Measurements from ENCODE around the gene DYNLRB2.

The DYNLRB2 gene

GRCh38 chr16:80554033-80554432 is 13.2 kb downstream of the DYNLRB2 start:
- H3K9me3 ChIP-seq (ENCODE audit: control insufficient read depth, insufficient read depth, low read length): no peaks in the 10 kb centered on the region
- H3K27me3 ChIP-seq (ENCODE audit: control insufficient read depth, insufficient read depth, low read length): no peaks in the 10 kb centered on the region

GRCh38 chr16:80556481-80556880 is 15.7 kb downstream of the DYNLRB2 start:
- Histone ChIP-seq H3K9ac (ENCODE audit: low read depth, low read length) (no peak overlapping the region), H3K4me3 (ENCODE audit: low read depth, low read length) (no peak overlapping the region), H3K27me3 (ENCODE audit: control insufficient read depth, insufficient read depth, low read length) (no peaks in the 10 kb centered on the region), H3K4me1 (ENCODE audit: control insufficient read depth, insufficient read depth, low read length) (no peaks in the 10 kb centered on the region), H3K36me3 (ENCODE audit: control insufficient read depth, insufficient read depth, low read length) (no peaks in the 10 kb centered on the region), H3K9me3 (ENCODE audit: control insufficient read depth, insufficient read depth, low read length) (no peaks in the 10 kb centered on the region)

More at GRCh38 chr16:80554033-80554432, 13.2 kb downstream of the DYNLRB2 start:
- Histone ChIP-seq H3K9ac (ENCODE audit: low read depth, low read length) (no peak overlapping the region), H3K4me3 (ENCODE audit: low read depth, low read length) (no peak overlapping the region), H3K36me3 (ENCODE audit: control insufficient read depth, insufficient read depth, low read length) (no peaks in the 10 kb centered on the region), H3K4me1 (ENCODE audit: control insufficient read depth, insufficient read depth, low read length) (no peaks in the 10 kb centered on the region)

GRCh38 chr16:80557037-80557436 is 16.2 kb downstream of the DYNLRB2 start:
- no peaks in the 10 kb centered on the region for H3K9me3 ChIP-seq (ENCODE audit: control insufficient read depth, insufficient read depth, low read length)
- H3K36me3 ChIP-seq (ENCODE audit: control insufficient read depth, insufficient read depth, low read length): no peaks in the 10 kb centered on the region
- H3K4me1 ChIP-seq (ENCODE audit: control insufficient read depth, insufficient read depth, low read length): no peaks in the 10 kb centered on the region
- H3K27me3 ChIP-seq (ENCODE audit: control insufficient read depth, insufficient read depth, low read length): no peaks in the 10 kb centered on the region
- no peak overlapping the region for H3K4me3 ChIP-seq (ENCODE audit: low read depth, low read length)
- H3K9ac ChIP-seq (ENCODE audit: low read depth, low read length): no peak overlapping the region

GRCh38 chr16:80559369-80559768 is 18.6 kb downstream of the DYNLRB2 start:
- Histone ChIP-seq H3K27me3 (ENCODE audit: control insufficient read depth, insufficient read depth, low read length) (no peaks in the 10 kb centered on the region), H3K9me3 (ENCODE audit: control insufficient read depth, insufficient read depth, low read length) (no peaks in the 10 kb centered on the region), H3K36me3 (ENCODE audit: control insufficient read depth, insufficient read depth, low read length) (no peaks in the 10 kb centered on the region), H3K9ac (ENCODE audit: low read depth, low read length) (no peak overlapping the region), H3K4me1 (ENCODE audit: control insufficient read depth, insufficient read depth, low read length) (no peaks in the 10 kb centered on the region), H3K4me3 (ENCODE audit: low read depth, low read length) (no peak overlapping the region)

- no peak overlapping the region for H3K4me3 ChIP-seq (ENCODE audit: low read depth, low read length)
- no peaks in the 10 kb centered on the region for H3K36me3 ChIP-seq (ENCODE audit: control insufficient read depth, insufficient read depth, low read length)
- no peak overlapping the region for H3K9ac ChIP-seq (ENCODE audit: low read depth, low read length)
- no peaks in the 10 kb centered on the region for H3K4me1 ChIP-seq (ENCODE audit: control insufficient read depth, insufficient read depth, low read length)
- no peaks in the 10 kb centered on the region for H3K9me3 ChIP-seq (ENCODE audit: control insufficient read depth, insufficient read depth, low read length)
- H3K27me3 ChIP-seq (ENCODE audit: control insufficient read depth, insufficient read depth, low read length): no peaks in the 10 kb centered on the region
Measured at GRCh38 chr16:80563066-80563465, 22.3 kb downstream of the DYNLRB2 start.

- Histone ChIP-seq H3K4me1 (ENCODE audit: control insufficient read depth, insufficient read depth, low read length) (no peaks in the 10 kb centered on the region), H3K9me3 (ENCODE audit: control insufficient read depth, insufficient read depth, low read length) (no peaks in the 10 kb centered on the region), H3K36me3 (ENCODE audit: control insufficient read depth, insufficient read depth, low read length) (no peaks in the 10 kb centered on the region), H3K9ac (ENCODE audit: low read depth, low read length) (no peak overlapping the region), H3K27me3 (ENCODE audit: control insufficient read depth, insufficient read depth, low read length) (no peaks in the 10 kb centered on the region), H3K4me3 (ENCODE audit: low read depth, low read length) (no peak overlapping the region)
Measured at GRCh38 chr16:80564394-80564793, 23.6 kb downstream of the DYNLRB2 start.

- H3K4me1 ChIP-seq (ENCODE audit: control insufficient read depth, insufficient read depth, low read length): no peaks in the 10 kb centered on the region
Measured at GRCh38 chr16:80569440-80570105, 28.8 kb downstream of the DYNLRB2 start.

GRCh38 chr16:80570106-80570478 is 29.3 kb downstream of the DYNLRB2 start:
- H3K27me3 ChIP-seq (ENCODE audit: control insufficient read depth, insufficient read depth, low read length): no peaks in the 10 kb centered on the region
- no peak overlapping the region for H3K9ac ChIP-seq (ENCODE audit: low read depth, low read length)
- H3K9me3 ChIP-seq (ENCODE audit: control insufficient read depth, insufficient read depth, low read length): no peaks in the 10 kb centered on the region
- no peaks in the 10 kb centered on the region for H3K4me1 ChIP-seq (ENCODE audit: control insufficient read depth, insufficient read depth, low read length)
- H3K4me3 ChIP-seq (ENCODE audit: low read depth, low read length): no peak overlapping the region
- no peaks in the 10 kb centered on the region for H3K36me3 ChIP-seq (ENCODE audit: control insufficient read depth, insufficient read depth, low read length)

More at GRCh38 chr16:80569440-80570105, 28.8 kb downstream of the DYNLRB2 start:
- no peaks in the 10 kb centered on the region for H3K9me3 ChIP-seq (ENCODE audit: control insufficient read depth, insufficient read depth, low read length)
- no peak overlapping the region for H3K4me3 ChIP-seq (ENCODE audit: low read depth, low read length)
- H3K27me3 ChIP-seq (ENCODE audit: control insufficient read depth, insufficient read depth, low read length): no peaks in the 10 kb centered on the region
- no peak overlapping the region for H3K9ac ChIP-seq (ENCODE audit: low read depth, low read length)
- no peaks in the 10 kb centered on the region for H3K36me3 ChIP-seq (ENCODE audit: control insufficient read depth, insufficient read depth, low read length)

- no peak overlapping the region for H3K4me3 ChIP-seq (ENCODE audit: low read depth, low read length)
- H3K4me1 ChIP-seq (ENCODE audit: control insufficient read depth, insufficient read depth, low read length): no peaks in the 10 kb centered on the region
- H3K36me3 ChIP-seq (ENCODE audit: control insufficient read depth, insufficient read depth, low read length): no peaks in the 10 kb centered on the region
- H3K27me3 ChIP-seq (ENCODE audit: control insufficient read depth, insufficient read depth, low read length): no peaks in the 10 kb centered on the region
- no peak overlapping the region for H3K9ac ChIP-seq (ENCODE audit: low read depth, low read length)
- H3K9me3 ChIP-seq (ENCODE audit: control insufficient read depth, insufficient read depth, low read length): no peaks in the 10 kb centered on the region
Measured at GRCh38 chr16:80573700-80574120, 32.9 kb downstream of the DYNLRB2 start.

GRCh38 chr16:80576343-80576912 is 35.6 kb downstream of the DYNLRB2 start:
- H3K9me3 ChIP-seq (ENCODE audit: control insufficient read depth, insufficient read depth, low read length): no peaks in the 10 kb centered on the region
- no peaks in the 10 kb centered on the region for H3K4me1 ChIP-seq (ENCODE audit: control insufficient read depth, insufficient read depth, low read length)
- no peak overlapping the region for H3K4me3 ChIP-seq (ENCODE audit: low read depth, low read length)
- H3K36me3 ChIP-seq (ENCODE audit: control insufficient read depth, insufficient read depth, low read length): no peaks in the 10 kb centered on the region
- no peaks in the 10 kb centered on the region for H3K27me3 ChIP-seq (ENCODE audit: control insufficient read depth, insufficient read depth, low read length)
- no peak overlapping the region for H3K9ac ChIP-seq (ENCODE audit: low read depth, low read length)

GRCh38 chr16:80577485-80578280 is 36.9 kb downstream of the DYNLRB2 start:
- no peak overlapping the region for H3K4me3 ChIP-seq (ENCODE audit: low read depth, low read length)
- H3K27me3 ChIP-seq (ENCODE audit: control insufficient read depth, insufficient read depth, low read length): no peaks in the 10 kb centered on the region
- no peaks in the 10 kb centered on the region for H3K4me1 ChIP-seq (ENCODE audit: control insufficient read depth, insufficient read depth, low read length)
- H3K9me3 ChIP-seq (ENCODE audit: control insufficient read depth, insufficient read depth, low read length): no peaks in the 10 kb centered on the region
- H3K36me3 ChIP-seq (ENCODE audit: control insufficient read depth, insufficient read depth, low read length): no peaks in the 10 kb centered on the region
- no peak overlapping the region for H3K9ac ChIP-seq (ENCODE audit: low read depth, low read length)

All from iPS-15b (cell line).